ENCODE results near the gene GNL1. TPM values are rescaled to one million over a fixed set of nuclear protein-coding genes. Genes with fewer than 3 reads are reported as not detected.
A peak's percentile ranks its signal among the peaks of the same experiment; 100 is the strongest.

The GNL1 gene
- total and polyA plus RNA-seq, 4 donors = 41.0 to 68.5 (median 54.6) TPM

DNA sequence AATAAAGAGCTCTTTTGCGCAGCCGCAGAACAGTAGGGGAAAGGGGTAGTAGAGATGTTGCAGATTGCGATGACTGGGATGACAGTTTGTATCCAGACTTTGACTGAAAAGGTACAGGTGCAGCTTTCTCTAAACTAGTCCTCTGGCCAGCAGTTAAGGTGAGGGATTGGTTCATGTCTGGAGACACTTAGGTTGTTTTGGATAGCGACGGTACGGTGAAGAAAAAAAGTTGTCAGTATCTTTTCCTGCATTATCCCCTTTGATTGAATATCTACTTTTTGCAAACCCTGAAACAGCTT, 1.3 kb upstream of the GNL1 start:
- DNase-seq (no peak), ATAC-seq (ENCODE audit: insufficient read depth, low FRiP score) (no peak)
- Histone ChIP-seq H3K9me3 (ENCODE audit: control insufficient read depth in 4 of 4, insufficient read depth in 3 of 4, low read length in 3 of 4) (no peaks in the 10 kb centered on the region), H3K4me3 (peak overlapping the region; percentile 95), H3K4me1 (ENCODE audit: control insufficient read depth in 5 of 5, insufficient read depth in 5 of 5, low read length in 5 of 5) (peaks cover 0 to 19% (median 5%) of the 10 kb centered on the region in 5 donors), H3K27me3 (ENCODE audit: control insufficient read depth in 3 of 3, insufficient read depth in 3 of 3, low read length in 2 of 3) (no peaks in the 10 kb centered on the region), H3K9ac (ENCODE audit: insufficient read depth in 1 of 2, low read length in 2 of 2) (peak overlapping the region; percentile 86 to 97), H3K36me3 (ENCODE audit: control insufficient read depth in 4 of 4, insufficient read depth in 4 of 4, low read length in 4 of 4) (peaks cover 7 to 26% (median 20%) of the 10 kb centered on the region in 4 donors), H3K27ac (ENCODE audit: low read depth in 1 of 2, low read length in 1 of 2) (peak overlapping the region; percentile 93 to 100)
- TF ChIP-seq CTCF (IDR thresholded peaks at IDR 0.05; ENCODE audit: control extremely low read depth, extremely low read depth) = no peak
- WGBS, 2 donors = 1 to 8% methylated on average over 6 of the region's 6 CpGs

GRCh38 chr6:30556906-30557682, 805 bp upstream of the GNL1 start, which contains the start of gene PRR3:
Gene PRR3, plus strand, starts transcription at chr6:30557295. Its CDS starts 50 bp downstream, at chr6:30557345.
- WGBS, 2 donors = 0% methylated on average over 42 of the region's 42 CpGs

DNA sequence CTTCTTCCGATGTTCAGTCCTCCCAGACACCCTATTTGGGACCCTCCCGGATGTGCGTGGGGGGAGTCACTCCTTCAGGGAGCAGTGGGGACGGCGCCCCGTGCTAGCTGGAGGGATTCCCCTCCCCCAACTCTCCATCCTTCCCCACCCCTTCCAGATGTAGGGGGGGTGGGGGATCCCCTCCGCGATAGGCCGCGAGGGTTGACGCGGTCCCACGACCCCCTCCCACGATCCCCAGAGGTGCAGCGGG, 548 bp downstream of the GNL1 start:
- ATAC-seq (ENCODE audit: insufficient read depth, low FRiP score) = no peak
- TF ChIP-seq CTCF (IDR thresholded peaks at IDR 0.05; ENCODE audit: control extremely low read depth, extremely low read depth) = no peak
- 0 to 1% methylated on average over 9 to 15 of the region's 15 CpGs for WGBS, 2 donors

More at GRCh38 chr6:30556906-30557682, 805 bp upstream of the GNL1 start, which contains the start of gene PRR3:
- peaks cover 0 to 19% (median 5%) of the 10 kb centered on the region in 5 donors for H3K4me1 ChIP-seq (ENCODE audit: control insufficient read depth in 5 of 5, insufficient read depth in 5 of 5, low read length in 5 of 5)
- H3K36me3 ChIP-seq (ENCODE audit: control insufficient read depth in 4 of 4, insufficient read depth in 4 of 4, low read length in 4 of 4) = peaks cover 4 to 27% (median 21%) of the 10 kb centered on the region in 4 donors
- H3K27ac ChIP-seq (ENCODE audit: low read depth in 1 of 2, low read length in 1 of 2) = peak within 1 kb of the TSS; percentile 93 to 100
- H3K9ac ChIP-seq (ENCODE audit: insufficient read depth in 1 of 2, low read length in 2 of 2) = peak within 1 kb of the TSS; percentile 86 to 97
- H3K9me3 ChIP-seq (ENCODE audit: control insufficient read depth in 4 of 4, insufficient read depth in 3 of 4, low read length in 3 of 4) = no peaks in the 10 kb centered on the region
- no peak for TF ChIP-seq CTCF (IDR thresholded peaks at IDR 0.05; ENCODE audit: control extremely low read depth, extremely low read depth)
- peak; percentile 84 for ATAC-seq (ENCODE audit: insufficient read depth, low FRiP score)
- peak; percentile 94 to 97 (median 97) for DNase-seq
- H3K27me3 ChIP-seq (ENCODE audit: control insufficient read depth in 3 of 3, insufficient read depth in 3 of 3, low read length in 2 of 3) = no peaks in the 10 kb centered on the region
- peak within 1 kb of the TSS; percentile 95 for H3K4me3 ChIP-seq

More for the DNA sequence above, 548 bp downstream of the GNL1 start:
- DNase-seq = peak in 1 of 3 donors; percentile 82
- H3K9ac ChIP-seq (ENCODE audit: insufficient read depth in 1 of 2, low read length in 2 of 2) = peak overlapping the region; percentile 86 to 97
- peaks cover 10 to 36% (median 25%) of the 10 kb centered on the region in 4 donors for H3K36me3 ChIP-seq (ENCODE audit: control insufficient read depth in 4 of 4, insufficient read depth in 4 of 4, low read length in 4 of 4)
- peaks cover 0 to 19% (median 5%) of the 10 kb centered on the region in 5 donors for H3K4me1 ChIP-seq (ENCODE audit: control insufficient read depth in 5 of 5, insufficient read depth in 5 of 5, low read length in 5 of 5)
- no peaks in the 10 kb centered on the region for H3K27me3 ChIP-seq (ENCODE audit: control insufficient read depth in 3 of 3, insufficient read depth in 3 of 3, low read length in 2 of 3)
- H3K27ac ChIP-seq (ENCODE audit: low read depth in 1 of 2, low read length in 1 of 2) = peak overlapping the region; percentile 93 to 100
- H3K4me3 ChIP-seq = peak overlapping the region; percentile 95
- H3K9me3 ChIP-seq (ENCODE audit: control insufficient read depth in 4 of 4, insufficient read depth in 3 of 4, low read length in 3 of 4) = no peaks in the 10 kb centered on the region
